ENCODE measurements around the gene OR51B6. TPM values are rescaled to one million over a fixed set of nuclear protein-coding genes. Genes with fewer than 3 reads are reported as not detected.

The OR51B6 gene
- total and polyA plus RNA-seq, 2 donors (not counting 3 experiments of a cell fraction or from before 2014, with no cell fraction given) = not detected

GRCh38 chr11:5304046-5304445, 47.3 kb upstream of the OR51B6 start:
- no peak overlapping the region for H2AFZ ChIP-seq (ENCODE audit: low read depth, low read length)
- H3K9me3 ChIP-seq (replicated peaks; ENCODE audit: control insufficient read depth, insufficient read depth, low read length) = no peaks in the 10 kb centered on the region
- no peak overlapping the region for H3K4me2 ChIP-seq (ENCODE audit: insufficient read depth, low read length)
- no peak for FAIRE-seq
- H3K4me1 ChIP-seq (ENCODE audit: control insufficient read depth, extremely low read depth, insufficient read depth, low read length) = no peaks in the 10 kb centered on the region
- dilution Hi-C loops (cut with MboI; ENCODE audit: extremely low pct_ligation_motif_present, low sequenced_read_pairs) = no loop called here
- no peaks in the 10 kb centered on the region for H3K27me3 ChIP-seq (ENCODE audit: control insufficient read depth in 2 of 2, insufficient read depth in 2 of 2, low read length in 2 of 2)
- intact Hi-C loops (cut with micrococcal nuclease) = no loop called here
- CTCF ChIA-PET = no interaction called here
- H3K9me1 ChIP-seq (replicated peaks; ENCODE audit: control insufficient read depth, extremely low read depth, insufficient read depth, low read length) = no peaks in the 10 kb centered on the region
- H4K20me1 ChIP-seq (replicated peaks; ENCODE audit: control insufficient read depth, extremely low read depth, insufficient read depth, low read length) = no peaks in the 10 kb centered on the region
- no peaks in the 10 kb centered on the region for H3K79me2 ChIP-seq (ENCODE audit: control insufficient read depth, insufficient read depth, low read length)
- no peak overlapping the region for H3K9ac ChIP-seq (replicated peaks; ENCODE audit: extremely low read depth, insufficient read depth, low read length)
- H3K36me3 ChIP-seq (ENCODE audit: control insufficient read depth in 2 of 2, extremely low read depth in 1 of 2, insufficient read depth in 2 of 2, low read length in 2 of 2) = no peaks in the 10 kb centered on the region
- no peak for TF ChIP-seq FOS (IDR thresholded peaks at IDR 0.05; ENCODE audit: borderline replicate concordance, insufficient read depth, low read length)
- no peak for TF ChIP-seq POLR2AphosphoS5 (IDR thresholded peaks at IDR 0.05; ENCODE audit: insufficient read depth, low read depth, low read length)
- TF ChIP-seq CTCF (IDR thresholded peaks at IDR 0.05; ENCODE audit: extremely low read depth in 1 of 2, insufficient read depth in 1 of 2, low read depth in 1 of 2, low read length in 2 of 2) = no peak
- no peak for TF ChIP-seq POLR2A (IDR thresholded peaks at IDR 0.05; ENCODE audit: low read depth, low read length)
- H3K4me3 ChIP-seq (replicated peaks in 1 of 3; ENCODE audit: insufficient read depth in 1 of 3, low read depth in 1 of 3, low read length in 3 of 3) = no peak overlapping the region
- BruUV-seq (replicated peaks) = no TSS peak
- DNase-seq (ENCODE audit: low read depth, low spot score) = no peak
- POLR2A ChIA-PET = no interaction called here
- H3K27ac ChIP-seq (ENCODE audit: insufficient read depth, low read depth, low read length) = no peak overlapping the region

GRCh38 chr11:5307256-5308019, 43.9 kb upstream of the OR51B6 start:
- dilution Hi-C loops (cut with MboI; ENCODE audit: extremely low pct_ligation_motif_present, low sequenced_read_pairs) = no loop called here
- Histone ChIP-seq H4K20me1 (replicated peaks; ENCODE audit: control insufficient read depth, extremely low read depth, insufficient read depth, low read length) (no peaks in the 10 kb centered on the region), H2AFZ (ENCODE audit: low read depth, low read length) (no peak overlapping the region), H3K4me1 (ENCODE audit: control insufficient read depth, extremely low read depth, insufficient read depth, low read length) (no peaks in the 10 kb centered on the region), H3K4me2 (ENCODE audit: insufficient read depth, low read length) (no peak overlapping the region), H3K36me3 (ENCODE audit: control insufficient read depth in 2 of 2, extremely low read depth in 1 of 2, insufficient read depth in 2 of 2, low read length in 2 of 2) (no peaks in the 10 kb centered on the region), H3K4me3 (replicated peaks in 1 of 3; ENCODE audit: insufficient read depth in 1 of 3, low read depth in 1 of 3, low read length in 3 of 3) (no peak overlapping the region), H3K27ac (ENCODE audit: insufficient read depth, low read depth, low read length) (no peak overlapping the region), H3K27me3 (ENCODE audit: control insufficient read depth in 2 of 2, insufficient read depth in 2 of 2, low read length in 2 of 2) (no peaks in the 10 kb centered on the region), H3K9me1 (replicated peaks; ENCODE audit: control insufficient read depth, extremely low read depth, insufficient read depth, low read length) (no peaks in the 10 kb centered on the region), H3K9me3 (replicated peaks; ENCODE audit: control insufficient read depth, insufficient read depth, low read length) (no peaks in the 10 kb centered on the region), H3K79me2 (ENCODE audit: control insufficient read depth, insufficient read depth, low read length) (no peaks in the 10 kb centered on the region), H3K9ac (replicated peaks; ENCODE audit: extremely low read depth, insufficient read depth, low read length) (no peak overlapping the region)
- CTCF ChIA-PET = no interaction called here
- no peak for TF ChIP-seq POLR2AphosphoS5 (IDR thresholded peaks at IDR 0.05; ENCODE audit: insufficient read depth, low read depth, low read length)
- no peak for TF ChIP-seq MAX (IDR thresholded peaks at IDR 0.05; ENCODE audit: insufficient read depth, insufficient read length)
- no peak for TF ChIP-seq FOS (IDR thresholded peaks at IDR 0.05; ENCODE audit: borderline replicate concordance, insufficient read depth, low read length)
- TF ChIP-seq EZH2 (IDR thresholded peaks at IDR 0.05; ENCODE audit: borderline replicate concordance, low read depth, low read length, severe bottlenecking) = no peak
- POLR2A ChIA-PET = no interaction called here
- DNase-seq (ENCODE audit: low read depth, low spot score) = no peak
- intact Hi-C loops (cut with micrococcal nuclease) = no loop called here
- no peak for FAIRE-seq
- no TSS peak for BruUV-seq (replicated peaks)
